Omental fat pad (tissue), 4 donors: ENCODE measurements around the gene DNER. TPM values are rescaled to one million over a fixed set of nuclear protein-coding genes. Genes with fewer than 3 reads are reported as not detected.

ENCODE experiments used
- ATAC-seq: fragments of 150-250 bp; one replicate; pipeline ENCODE4 v1.9.1; 2016; ENCODE audit warnings: mild to moderate bottlenecking, moderate library complexity; ENCODE audit not compliant: low FRiP score
- DNase-seq: peaks from one replicate; pipeline ENCODE4 v3.0.0-alpha.2; 2019; ENCODE audit warnings: low spot score
- small RNA-seq: library from RNA; depleted of rRNA; stranded (forward); fragments of <200 nt; gene quantifications from one replicate; pipeline ENCODE3, GENCODE V24; 2016
- total RNA-seq, 4 donors: library from RNA; depleted of rRNA; stranded (reverse); fragments of >200 nt; gene quantifications; one replicate each; pipeline ENCODE4 v1.1.0, GENCODE V29; 2016
- TF ChIP-seq, protein P1 (sequence below), 3 donors: fragments of 450-650 bp; IDR thresholded peaks; one replicate each; pipeline ENCODE4 v1.5.1; 2016 to 2017; ENCODE audit warnings: antibody characterized with exemption in 3 of 3, mild to moderate bottlenecking in 3 of 3, moderate library complexity in 2 of 3

DNER gene
- total RNA-seq, 4 donors from 2014 or later = 3.1 to 12.2 (median 8.7) TPM

DNA sequence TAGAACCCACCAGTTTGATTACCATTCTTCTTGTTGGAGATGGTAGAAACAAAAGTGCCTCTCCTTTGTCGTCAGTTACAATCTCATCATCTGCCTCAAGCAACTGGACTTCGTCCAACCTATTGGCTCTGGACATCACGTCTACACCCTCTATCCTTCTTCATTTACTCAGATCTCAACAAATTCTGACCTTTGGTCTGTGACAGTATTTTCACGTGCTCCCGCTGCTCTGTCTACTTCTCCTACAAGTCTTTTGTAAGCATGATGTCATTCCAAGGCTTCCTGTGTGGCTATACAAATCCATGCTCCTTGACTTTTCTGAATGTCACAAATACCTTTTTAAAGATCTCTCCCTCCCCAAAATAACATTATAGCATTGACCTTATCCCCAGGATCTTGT is 400.2 kb downstream of the DNER start:
- TF ChIP-seq, protein P1, sequence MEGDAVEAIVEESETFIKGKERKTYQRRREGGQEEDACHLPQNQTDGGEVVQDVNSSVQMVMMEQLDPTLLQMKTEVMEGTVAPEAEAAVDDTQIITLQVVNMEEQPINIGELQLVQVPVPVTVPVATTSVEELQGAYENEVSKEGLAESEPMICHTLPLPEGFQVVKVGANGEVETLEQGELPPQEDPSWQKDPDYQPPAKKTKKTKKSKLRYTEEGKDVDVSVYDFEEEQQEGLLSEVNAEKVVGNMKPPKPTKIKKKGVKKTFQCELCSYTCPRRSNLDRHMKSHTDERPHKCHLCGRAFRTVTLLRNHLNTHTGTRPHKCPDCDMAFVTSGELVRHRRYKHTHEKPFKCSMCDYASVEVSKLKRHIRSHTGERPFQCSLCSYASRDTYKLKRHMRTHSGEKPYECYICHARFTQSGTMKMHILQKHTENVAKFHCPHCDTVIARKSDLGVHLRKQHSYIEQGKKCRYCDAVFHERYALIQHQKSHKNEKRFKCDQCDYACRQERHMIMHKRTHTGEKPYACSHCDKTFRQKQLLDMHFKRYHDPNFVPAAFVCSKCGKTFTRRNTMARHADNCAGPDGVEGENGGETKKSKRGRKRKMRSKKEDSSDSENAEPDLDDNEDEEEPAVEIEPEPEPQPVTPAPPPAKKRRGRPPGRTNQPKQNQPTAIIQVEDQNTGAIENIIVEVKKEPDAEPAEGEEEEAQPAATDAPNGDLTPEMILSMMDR (IDR thresholded peaks at IDR 0.05) = no peak
- no peak for ATAC-seq
- DNase-seq = no peak

DNA sequence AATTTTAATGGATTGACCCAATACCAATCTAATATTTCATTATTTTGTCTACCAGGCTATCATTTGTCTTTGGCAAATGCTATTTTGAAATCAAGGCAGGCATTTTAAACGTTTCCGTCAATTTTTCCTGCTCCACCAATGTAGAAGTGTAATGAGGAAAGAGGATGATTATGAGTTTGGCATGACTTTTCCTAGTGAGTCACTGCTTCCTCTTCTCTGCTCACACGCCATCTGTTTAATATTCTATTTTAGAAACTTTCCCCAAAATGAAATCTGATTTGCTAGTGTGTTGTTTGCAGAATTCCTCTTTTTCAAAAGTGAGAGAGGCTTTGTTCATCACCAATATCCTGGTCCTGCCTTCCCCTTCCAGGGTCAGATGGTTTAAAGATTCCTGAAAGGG is 400.8 kb downstream of the DNER start:
- DNase-seq = no peak
- ATAC-seq = no peak
- TF ChIP-seq, protein P1 (IDR thresholded peaks at IDR 0.05) = no peak

Small RNA genes lying within 50 kb of the gene (small RNA-seq; reads per million reads assigned to genes)
- not detected for gene RNU7-9P

Other genes starting within 250 kb of the DNER start
- gene TRIP12, start 207.5 kb upstream of the DNER start, total RNA-seq = 100 to 1,000 TPM; 178 to 256 (median 193) TPM
- gene FBXO36, start 207.9 kb upstream of the DNER start, total RNA-seq = 1 to 10 TPM; 1.1 to 3.5 (median 2.3) TPM